Progenitor cell of endocrine pancreas (in vitro differentiated cells): Measurements from ENCODE around the gene TMEM245. TPM values are rescaled to one million over a fixed set of nuclear protein-coding genes. Genes with fewer than 3 reads are reported as not detected.
A peak's percentile ranks its signal among the peaks of the same experiment; 100 is the strongest.

Experiments
- DNase-seq: peaks from one replicate; pipeline ENCODE4 v3.0.0; 2021; ENCODE audit warnings: low spot score; ENCODE audit not compliant: unreplicated experiment
- H3K27ac Mint-ChIP-seq: 2 replicates; pipeline ENCODE4 v1.8.0; 2021; ENCODE audit warnings: mild to moderate bottlenecking, moderate library complexity, mixed read lengths
- H3K27me3 Mint-ChIP-seq: 2 replicates; pipeline ENCODE4 v1.8.0; 2021; ENCODE audit warnings: mixed read lengths
- H3K36me3 Mint-ChIP-seq: 2 replicates; pipeline ENCODE4 v1.8.0; 2022; ENCODE audit warnings: mixed read lengths; ENCODE audit not compliant: insufficient read depth
- H3K4me1 Mint-ChIP-seq: 2 replicates; pipeline ENCODE4 v1.8.0; 2021; ENCODE audit warnings: low read depth, mixed read lengths
- H3K4me3 Mint-ChIP-seq: 2 replicates; pipeline ENCODE4 v1.8.0; 2021; ENCODE audit warnings: low read depth, mild to moderate bottlenecking, moderate library complexity, mixed read lengths
- H3K9me3 Mint-ChIP-seq: 2 replicates; pipeline ENCODE4 v1.8.0; 2021; ENCODE audit warnings: low read depth, mixed read lengths
- CTCF ChIP-seq: fragments of 200-600 bp; sonication (generic); IDR thresholded peaks from one replicate; pipeline ENCODE4 v1.5.0; 2021; ENCODE audit warnings: antibody characterized with exemption, mild to moderate bottlenecking; ENCODE audit not compliant: unreplicated experiment
- total RNA-seq: library from RNA; stranded (reverse); gene quantifications from 2 replicates; pipeline ENCODE4 v1.2.1, GENCODE V29; 2021

TMEM245 gene
- total RNA-seq, 1 donor from 2014 or later, result 57.2 TPM

DNA sequence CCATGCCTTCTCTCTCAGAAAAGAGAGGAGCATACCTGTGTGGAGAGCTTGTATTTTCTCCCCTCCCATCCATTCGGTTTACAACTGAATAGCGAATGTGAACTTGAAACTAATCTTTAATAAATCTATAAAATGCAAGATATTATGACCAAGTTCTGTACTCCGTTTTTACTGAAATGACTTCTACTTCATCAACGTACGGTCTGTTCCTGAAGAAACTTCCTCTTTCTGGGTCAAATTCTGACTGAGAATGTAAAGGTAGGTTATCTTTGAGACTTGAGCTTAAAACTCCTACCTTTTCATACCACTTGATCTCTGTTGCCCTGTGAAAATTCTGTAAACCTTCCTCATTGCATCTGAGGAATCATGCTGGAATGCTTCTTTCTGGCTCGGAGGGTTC lies 102.3 kb downstream of the TMEM245 start:
- Mint-ChIP-seq H3K36me3 (peaks cover 7% of the 10 kb centered on the region), H3K9me3 (no peaks in the 10 kb centered on the region), H3K4me1 (peaks cover 9% of the 10 kb centered on the region), H3K4me3 (no peak overlapping the region), H3K27me3 (no peaks in the 10 kb centered on the region), H3K27ac (no peak overlapping the region)
- no peak for DNase-seq
- no peak for TF ChIP-seq CTCF

GRCh38 chr9:109017061-109017460 lies 102.7 kb downstream of the TMEM245 start:
- Mint-ChIP-seq H3K4me1 (peaks cover 13% of the 10 kb centered on the region), H3K36me3 (peaks cover 7% of the 10 kb centered on the region), H3K27ac (no peak overlapping the region), H3K9me3 (no peaks in the 10 kb centered on the region), H3K4me3 (no peak overlapping the region), H3K27me3 (no peaks in the 10 kb centered on the region)
- no peak for DNase-seq
- no peak for TF ChIP-seq CTCF

- no peaks in the 10 kb centered on the region for H3K9me3 Mint-ChIP-seq
- peaks cover 22% of the 10 kb centered on the region for H3K4me1 Mint-ChIP-seq
- no peak for TF ChIP-seq CTCF
- H3K27me3 Mint-ChIP-seq, result no peaks in the 10 kb centered on the region
- H3K27ac Mint-ChIP-seq, result no peak overlapping the region
- H3K4me3 Mint-ChIP-seq, result no peak overlapping the region
- DNase-seq, result no peak
- peaks cover 7% of the 10 kb centered on the region for H3K36me3 Mint-ChIP-seq
Observed at GRCh38 chr9:109016132-109016531, 103.6 kb downstream of the TMEM245 start.

DNA sequence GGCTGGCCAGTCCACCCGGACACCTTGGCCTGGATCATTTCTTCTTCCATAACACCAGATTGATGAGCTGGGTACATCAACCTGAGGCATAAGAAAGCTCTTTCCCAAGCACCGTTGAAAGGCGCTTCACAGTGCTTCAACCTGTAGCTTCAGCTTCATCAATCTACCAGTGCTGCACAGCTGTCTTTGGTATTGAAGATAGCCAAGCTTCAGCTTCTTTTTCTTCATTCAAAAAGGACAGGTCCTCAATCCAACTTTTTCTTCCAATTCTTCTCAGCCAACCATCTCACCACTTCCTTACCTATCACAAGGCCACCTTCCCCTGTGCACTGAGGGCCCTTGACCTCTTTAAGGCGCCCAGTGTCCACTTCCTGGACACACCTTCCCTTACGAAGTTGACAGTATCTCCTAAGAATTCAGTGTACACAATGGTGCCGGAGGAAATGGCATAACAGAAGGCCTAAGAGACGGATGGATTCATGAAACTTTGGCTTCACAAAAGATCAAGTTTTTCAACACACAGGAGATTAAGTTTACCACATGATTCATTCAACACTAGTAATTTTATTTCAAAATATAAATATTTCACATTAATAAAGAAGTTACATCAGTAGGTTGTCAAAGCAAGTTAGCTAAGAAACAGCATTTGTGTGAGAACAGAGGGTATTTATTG lies 105.0 kb downstream of the TMEM245 start:
- TF ChIP-seq CTCF, result no peak
- DNase-seq, result no peak
- H3K9me3 Mint-ChIP-seq, result no peaks in the 10 kb centered on the region
- H3K27me3 Mint-ChIP-seq, result no peaks in the 10 kb centered on the region
- peaks cover 24% of the 10 kb centered on the region for H3K4me1 Mint-ChIP-seq
- peak overlapping the region; percentile 84 for H3K4me3 Mint-ChIP-seq
- peaks cover 10% of the 10 kb centered on the region for H3K36me3 Mint-ChIP-seq
- H3K27ac Mint-ChIP-seq, result peak overlapping the region; percentile 83

DNA sequence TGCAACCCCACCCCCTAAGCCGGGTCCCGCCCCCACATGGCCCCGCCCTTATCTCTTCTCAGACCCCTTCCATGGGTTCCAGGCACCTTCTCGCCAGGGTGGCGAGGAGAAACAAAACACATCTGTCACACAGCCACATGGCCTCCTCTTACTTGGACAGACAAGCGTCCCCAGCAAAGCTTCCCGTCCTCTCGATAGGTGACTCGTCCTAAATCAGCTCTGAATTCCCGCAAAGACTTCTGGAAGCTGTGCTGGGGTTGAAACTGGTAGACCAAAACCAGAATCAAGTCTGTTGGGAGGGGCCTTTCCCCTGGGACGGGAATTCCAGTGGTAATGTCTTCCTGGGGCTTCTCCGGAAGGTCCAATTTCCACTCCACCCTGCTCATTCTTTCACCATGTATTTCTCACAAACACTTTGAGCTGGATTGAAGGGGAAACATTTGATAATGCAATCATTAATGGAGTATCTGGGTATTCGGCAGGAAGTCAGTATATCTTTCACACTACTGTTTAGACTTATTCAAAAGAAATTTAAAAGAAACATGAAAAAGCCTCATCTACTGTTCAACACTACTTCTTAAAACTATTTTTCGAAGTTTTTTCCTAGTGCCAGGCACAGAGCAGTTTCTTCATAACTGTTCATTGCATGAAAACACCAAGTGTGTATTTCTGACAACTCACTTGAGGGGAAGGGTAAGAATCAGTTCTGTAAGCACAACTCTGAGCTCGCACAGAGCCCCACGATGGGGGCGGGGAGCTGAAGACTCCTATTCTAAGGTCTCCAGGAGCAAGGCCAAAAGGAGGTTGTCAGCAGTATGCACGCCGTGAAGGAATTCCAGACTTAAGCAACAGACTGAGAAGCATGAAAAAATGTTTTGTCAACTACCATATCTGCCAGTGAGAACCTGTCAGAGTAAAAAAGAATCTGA lies 105.8 kb downstream of the TMEM245 start:
- H3K27ac Mint-ChIP-seq, result peak overlapping the region; percentile 94
- no peaks in the 10 kb centered on the region for H3K27me3 Mint-ChIP-seq
- H3K36me3 Mint-ChIP-seq, result peaks cover 4% of the 10 kb centered on the region
- H3K9me3 Mint-ChIP-seq, result no peaks in the 10 kb centered on the region
- DNase-seq, result no peak
- peak overlapping the region; percentile 84 for H3K4me3 Mint-ChIP-seq
- no peak for TF ChIP-seq CTCF
- H3K4me1 Mint-ChIP-seq, result peaks cover 24% of the 10 kb centered on the region
